SH-SY5Y (cell line): ENCODE measurements around the gene TMEM43.

ENCODE experiments used
- GATA2 ChIP-seq: IDR thresholded peaks from 2 replicates; pipeline ENCODE4 v1.6.1; 2011; ENCODE audit warnings: mild to moderate bottlenecking, low read depth, low read length
- GATA3 ChIP-seq: IDR thresholded peaks from 2 replicates; pipeline ENCODE4 v1.6.1; 2011; ENCODE audit warnings: low read depth, mild to moderate bottlenecking, low read length, moderate library complexity

DNA sequence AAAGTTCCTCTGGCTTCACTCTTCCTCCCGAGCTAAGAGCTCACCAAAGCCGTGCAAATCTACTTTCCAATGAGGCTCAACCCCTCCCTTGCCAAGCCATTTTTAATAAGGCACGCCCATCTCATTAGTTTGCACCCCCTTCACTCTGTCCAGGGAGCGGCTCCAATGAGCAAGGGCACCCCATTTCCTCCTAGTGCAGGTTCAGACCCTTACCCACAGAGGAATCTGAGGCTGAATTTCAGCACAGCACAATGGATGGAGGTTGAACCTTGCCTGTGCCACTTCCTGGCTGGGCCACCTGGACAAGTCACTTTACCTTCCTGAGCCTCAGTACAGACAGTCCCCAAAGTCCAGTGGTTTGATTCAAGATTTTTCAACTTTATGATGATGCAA is 28.1 kb downstream of the TMEM43 start:
- TF ChIP-seq GATA2 (no peak), GATA3 (no peak)
